GM23248 (cell line): ENCODE results near the gene MPPED1. TPM values are rescaled to one million over a fixed set of nuclear protein-coding genes. Genes with fewer than 3 reads are reported as not detected.

Experiments used
- DNase-seq: peaks from one replicate; pipeline ENCODE4 v3.0.0-alpha.2; 2015
- H2AFZ ChIP-seq: fragments of 200-600 bp; sonication (generic); 2 replicates; pipeline ENCODE4 v1.6.1; 2016; ENCODE audit warnings: antibody characterized with exemption
- H3F3A ChIP-seq: fragments of 200-600 bp; sonication (generic); 2 replicates; pipeline ENCODE4 v1.6.1; 2016; ENCODE audit warnings: mild to moderate bottlenecking, antibody characterized with exemption, mixed run types; ENCODE audit not compliant: insufficient read depth
- H3K27ac ChIP-seq: fragments of 200-600 bp; sonication (generic); 2 replicates; pipeline ENCODE4 v1.5.1; 2016; ENCODE audit warnings: mild to moderate bottlenecking
- H3K27me3 ChIP-seq: fragments of 200-600 bp; sonication (generic); replicated peaks from 2 replicates; pipeline ENCODE4 v1.6.1; 2016; ENCODE audit warnings: mild to moderate bottlenecking; ENCODE audit not compliant: insufficient read depth
- H3K36me3 ChIP-seq: fragments of 200-600 bp; sonication (generic); 2 replicates; pipeline ENCODE4 v1.6.1; 2016; ENCODE audit warnings: low read depth, mild to moderate bottlenecking
- H3K4me1 ChIP-seq: fragments of 200-600 bp; sonication (generic); 2 replicates; pipeline ENCODE4 v1.6.1; 2016; ENCODE audit warnings: mild to moderate bottlenecking; ENCODE audit not compliant: insufficient read depth
- H3K4me2 ChIP-seq: fragments of 200-600 bp; sonication (generic); one replicate; pipeline ENCODE4 v1.6.1; 2016; ENCODE audit warnings: mild to moderate bottlenecking; ENCODE audit not compliant: unreplicated experiment
- H3K4me3 ChIP-seq: fragments of 200-600 bp; sonication (generic); 2 replicates; pipeline ENCODE4 v1.5.1; 2016; ENCODE audit warnings: mild to moderate bottlenecking
- H3K79me2 ChIP-seq: fragments of 200-600 bp; sonication (generic); 2 replicates; pipeline ENCODE4 v1.6.1; 2016; ENCODE audit warnings: mild to moderate bottlenecking; ENCODE audit not compliant: insufficient read depth
- H3K9ac ChIP-seq: fragments of 200-600 bp; sonication (generic); 2 replicates; pipeline ENCODE4 v1.6.1; 2016; ENCODE audit warnings: mild to moderate bottlenecking
- H3K9me2 ChIP-seq: fragments of 200-600 bp; sonication (generic); 2 replicates; pipeline ENCODE4 v1.6.1; 2016; ENCODE audit warnings: mixed run types, mild to moderate bottlenecking, moderate library complexity; ENCODE audit not compliant: insufficient read depth
- H3K9me3 ChIP-seq: fragments of 200-600 bp; sonication (generic); one replicate; pipeline ENCODE4 v1.6.1; 2017; ENCODE audit warnings: low read depth
- H4K20me1 ChIP-seq: fragments of 200-600 bp; sonication (generic); 2 replicates; pipeline ENCODE4 v1.6.0; 2016; ENCODE audit not compliant: insufficient read depth
- EZH2 ChIP-seq: fragments of 200-600 bp; sonication (generic); IDR thresholded peaks from 2 replicates; pipeline ENCODE4 v1.6.1; 2018; ENCODE audit warnings: antibody characterized with exemption, mild to moderate bottlenecking; ENCODE audit not compliant: insufficient read depth, poor library complexity, severe bottlenecking
- EZH2phosphoT487 ChIP-seq: fragments of 200-600 bp; sonication (generic); IDR thresholded peaks from 2 replicates; pipeline ENCODE4 v1.6.1; 2018; ENCODE audit warnings: antibody characterized with exemption, moderate library complexity, mild to moderate bottlenecking, low read depth; ENCODE audit not compliant: insufficient read depth
- WGBS, 2 experiments: methylation state at CpG; one replicate each; pipeline ENCODE4 v1.1.6; 2015 to 2017; ENCODE audit warnings: low lambda C conversion rate in 2 of 2, low coverage in 1 of 2; ENCODE audit errors: missing lambda C conversion rate in 2 of 2; 5-methylcytosine and 5-hydroxymethylcytosine counted together
- in situ Hi-C: fragments of 300-500 bp; cut with MboI; formaldehyde crosslinking; loops from 2 replicates; pipeline ENCODE4 v1.15.0; 2020
- polyA plus RNA-seq: library from polyadenylated mRNA; unstranded; fragments of >200 nt; fragmentation: Nextera tagmentation; extraction: Ambion mirVana; gene quantifications from 2 replicates; pipeline ENCODE4 v1.2.1, GENCODE V29; 2016
- total RNA-seq: library from RNA; depleted of rRNA; stranded (reverse); fragments of >200 nt; shearing (Covaris generic); gene quantifications from 2 replicates; pipeline ENCODE4 v1.2.3, GENCODE V29; 2014

Gene MPPED1
- total and polyA plus RNA-seq, 2 experiments from 2014 or later = not detected

GRCh38 chr22:43436868-43437267 lies 25.1 kb downstream of the MPPED1 start:
- H3F3A ChIP-seq = no peaks in the 10 kb centered on the region
- H3K4me1 ChIP-seq = no peaks in the 10 kb centered on the region
- H3K4me3 ChIP-seq = no peak overlapping the region
- H3K36me3 ChIP-seq = no peaks in the 10 kb centered on the region
- no peaks in the 10 kb centered on the region for H3K79me2 ChIP-seq
- no peaks in the 10 kb centered on the region for H3K9me2 ChIP-seq
- H3K27me3 ChIP-seq = peaks cover 11% of the 10 kb centered on the region; the same call in 1 of the 2 replicates
- no peaks in the 10 kb centered on the region for H4K20me1 ChIP-seq
- no peak overlapping the region for H3K4me2 ChIP-seq
- no peaks in the 10 kb centered on the region for H3K9me3 ChIP-seq
- in situ Hi-C loops = no loop called here
- H3K27ac ChIP-seq = no peak overlapping the region
- DNase-seq = no peak
- no peak for TF ChIP-seq EZH2
- no peak overlapping the region for H3K9ac ChIP-seq
- 44 to 57% methylated on average over 5 of the region's 5 CpGs for WGBS, 2 experiments
- H2AFZ ChIP-seq = no peak overlapping the region

- H3K4me2 ChIP-seq = no peak overlapping the region
- no peaks in the 10 kb centered on the region for H3K4me1 ChIP-seq
- H3F3A ChIP-seq = no peaks in the 10 kb centered on the region
- no peaks in the 10 kb centered on the region for H3K36me3 ChIP-seq
- H3K9ac ChIP-seq = no peak overlapping the region
- no peak for TF ChIP-seq EZH2
- TF ChIP-seq EZH2phosphoT487 = no peak
- H3K27ac ChIP-seq = no peak overlapping the region
- H3K79me2 ChIP-seq = no peaks in the 10 kb centered on the region
- H3K9me3 ChIP-seq = no peaks in the 10 kb centered on the region
- no peak overlapping the region for H3K4me3 ChIP-seq
- DNase-seq = no peak
- peaks cover 19% of the 10 kb centered on the region; the same call in 1 of the 2 replicates for H3K27me3 ChIP-seq
- H3K9me2 ChIP-seq = no peaks in the 10 kb centered on the region
- no peaks in the 10 kb centered on the region for H4K20me1 ChIP-seq
- WGBS, 2 experiments = 55 to 58% methylated on average over 14 to 15 of the region's 15 CpGs
- in situ Hi-C loops = no loop called here
- no peak overlapping the region for H2AFZ ChIP-seq
Measured at GRCh38 chr22:43437871-43438475, 26.2 kb downstream of the MPPED1 start.

GRCh38 chr22:43438666-43439347 lies 27.0 kb downstream of the MPPED1 start:
- H3K9ac ChIP-seq = no peak overlapping the region
- H3F3A ChIP-seq = no peaks in the 10 kb centered on the region
- no peak overlapping the region for H2AFZ ChIP-seq
- no peak overlapping the region for H3K4me2 ChIP-seq
- H3K9me2 ChIP-seq = no peaks in the 10 kb centered on the region
- TF ChIP-seq EZH2phosphoT487 = no peak
- no peak for TF ChIP-seq EZH2
- no peaks in the 10 kb centered on the region for H3K4me1 ChIP-seq
- no peaks in the 10 kb centered on the region for H4K20me1 ChIP-seq
- no peaks in the 10 kb centered on the region for H3K79me2 ChIP-seq
- H3K9me3 ChIP-seq = no peaks in the 10 kb centered on the region
- no peaks in the 10 kb centered on the region for H3K36me3 ChIP-seq
- H3K4me3 ChIP-seq = no peak overlapping the region
- no peak overlapping the region for H3K27ac ChIP-seq
- DNase-seq = no peak
- in situ Hi-C loops = no loop called here
- peaks cover 15% of the 10 kb centered on the region; the same call in 1 of the 2 replicates for H3K27me3 ChIP-seq
- WGBS, 2 experiments = 57 to 58% methylated on average over 16 to 17 of the region's 17 CpGs

- Histone ChIP-seq H4K20me1 (no peaks in the 10 kb centered on the region), H3K9me2 (no peaks in the 10 kb centered on the region), H3F3A (no peaks in the 10 kb centered on the region), H3K4me1 (no peaks in the 10 kb centered on the region), H3K4me3 (no peak overlapping the region), H3K27me3 (peaks cover 15% of the 10 kb centered on the region; the same call in 1 of the 2 replicates), H2AFZ (no peak overlapping the region), H3K9ac (no peak overlapping the region), H3K79me2 (no peaks in the 10 kb centered on the region), H3K27ac (no peak overlapping the region), H3K4me2 (no peak overlapping the region), H3K9me3 (no peaks in the 10 kb centered on the region), H3K36me3 (no peaks in the 10 kb centered on the region)
- WGBS, 2 experiments = 43 to 48% methylated on average over 17 to 18 of the region's 18 CpGs
- in situ Hi-C loops = no loop called here
- TF ChIP-seq EZH2phosphoT487 (no peak), EZH2 (no peak)
- DNase-seq = no peak
Measured at GRCh38 chr22:43439368-43440103, 27.7 kb downstream of the MPPED1 start.
